AG10803 (cell line): ENCODE measurements around the gene MAP2K6.
A peak's percentile ranks its signal among the peaks of the same experiment; 100 is the strongest.
"Not testable (repeated sequence)": the region's sequence is repeated elsewhere in the genome, so short reads cannot be mapped to it uniquely, and the experiment has no call there.

Experiments
- DNase-seq: peaks from one replicate; pipeline ENCODE4 v3.0.0; 2010; ENCODE audit warnings: low read depth
- H3K4me3 ChIP-seq: 2 replicates; pipeline ENCODE4 v1.5.1; 2011; ENCODE audit warnings: mild to moderate bottlenecking, low read length, control low read depth
- TF ChIP-seq, protein P1 (sequence below): conservative IDR thresholded peaks from 2 replicates; pipeline ENCODE4 v1.5.1; 2011; ENCODE audit warnings: mild to moderate bottlenecking, low read length, control low read depth, inconsistent platforms

MAP2K6 gene

DNA sequence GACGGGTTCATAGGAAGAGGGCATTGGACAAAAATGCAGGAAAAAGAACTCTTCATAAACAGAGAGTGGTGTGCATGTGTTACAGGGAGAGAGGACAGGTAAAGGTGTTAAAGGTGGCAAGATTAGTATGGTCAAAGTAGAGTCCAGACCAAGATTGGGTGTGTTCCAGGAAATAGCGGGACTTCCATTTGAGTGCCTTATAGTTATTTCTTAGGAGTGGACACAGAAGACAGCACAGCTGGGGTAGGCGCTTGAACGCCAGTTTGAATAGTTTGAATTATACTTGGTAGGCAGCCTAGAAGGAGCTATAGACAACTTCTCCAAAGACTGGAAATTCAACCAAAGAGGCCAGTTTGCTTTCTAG, 63.4 kb downstream of the MAP2K6 start:
- TF ChIP-seq, protein P1, sequence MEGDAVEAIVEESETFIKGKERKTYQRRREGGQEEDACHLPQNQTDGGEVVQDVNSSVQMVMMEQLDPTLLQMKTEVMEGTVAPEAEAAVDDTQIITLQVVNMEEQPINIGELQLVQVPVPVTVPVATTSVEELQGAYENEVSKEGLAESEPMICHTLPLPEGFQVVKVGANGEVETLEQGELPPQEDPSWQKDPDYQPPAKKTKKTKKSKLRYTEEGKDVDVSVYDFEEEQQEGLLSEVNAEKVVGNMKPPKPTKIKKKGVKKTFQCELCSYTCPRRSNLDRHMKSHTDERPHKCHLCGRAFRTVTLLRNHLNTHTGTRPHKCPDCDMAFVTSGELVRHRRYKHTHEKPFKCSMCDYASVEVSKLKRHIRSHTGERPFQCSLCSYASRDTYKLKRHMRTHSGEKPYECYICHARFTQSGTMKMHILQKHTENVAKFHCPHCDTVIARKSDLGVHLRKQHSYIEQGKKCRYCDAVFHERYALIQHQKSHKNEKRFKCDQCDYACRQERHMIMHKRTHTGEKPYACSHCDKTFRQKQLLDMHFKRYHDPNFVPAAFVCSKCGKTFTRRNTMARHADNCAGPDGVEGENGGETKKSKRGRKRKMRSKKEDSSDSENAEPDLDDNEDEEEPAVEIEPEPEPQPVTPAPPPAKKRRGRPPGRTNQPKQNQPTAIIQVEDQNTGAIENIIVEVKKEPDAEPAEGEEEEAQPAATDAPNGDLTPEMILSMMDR = no peak
- H3K4me3 ChIP-seq = no peak overlapping the region
- DNase-seq = no peak

DNA sequence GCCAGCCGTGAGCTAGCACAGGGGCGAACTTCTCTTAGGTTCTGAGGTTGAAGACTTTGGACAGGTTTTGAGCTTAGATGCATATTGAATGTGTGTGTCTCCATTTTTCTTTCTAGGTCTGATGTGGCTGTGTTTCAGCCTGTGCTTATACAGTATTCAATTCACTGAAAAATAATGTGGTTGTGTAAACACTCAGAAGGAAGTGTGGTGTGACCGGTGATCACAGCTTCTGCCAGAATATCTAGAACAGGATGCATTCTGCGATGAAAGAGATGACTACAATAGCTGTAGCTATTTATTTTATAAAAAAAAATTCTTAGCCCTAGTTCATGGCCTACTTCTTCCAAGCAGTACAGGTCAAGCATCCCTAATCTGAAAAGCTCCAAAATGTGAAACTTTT, 64.4 kb downstream of the MAP2K6 start:
- TF ChIP-seq, protein P1 = no peak
- H3K4me3 ChIP-seq = no peak overlapping the region
- DNase-seq = no peak

DNA sequence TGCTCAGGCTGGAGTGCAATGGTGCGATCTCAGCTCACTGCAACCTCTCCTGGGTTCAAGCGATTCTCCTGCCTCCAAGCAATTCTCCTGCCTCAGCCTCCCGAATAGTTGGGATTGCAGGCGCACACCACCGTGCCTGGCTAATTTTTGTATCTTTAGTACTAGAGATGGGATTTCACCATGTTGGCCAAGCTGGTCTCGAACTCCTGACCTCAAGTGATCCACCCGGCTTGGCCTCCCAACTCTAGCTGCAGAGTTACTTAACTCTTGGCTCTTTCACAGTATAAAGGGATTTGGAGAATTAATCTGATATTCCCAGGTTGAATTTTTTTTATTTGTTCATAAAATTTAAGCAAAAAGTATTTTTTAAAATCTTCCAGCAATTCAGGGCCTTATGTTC, 65.3 kb downstream of the MAP2K6 start:
- H3K4me3 ChIP-seq = not testable (repeated sequence)

DNA sequence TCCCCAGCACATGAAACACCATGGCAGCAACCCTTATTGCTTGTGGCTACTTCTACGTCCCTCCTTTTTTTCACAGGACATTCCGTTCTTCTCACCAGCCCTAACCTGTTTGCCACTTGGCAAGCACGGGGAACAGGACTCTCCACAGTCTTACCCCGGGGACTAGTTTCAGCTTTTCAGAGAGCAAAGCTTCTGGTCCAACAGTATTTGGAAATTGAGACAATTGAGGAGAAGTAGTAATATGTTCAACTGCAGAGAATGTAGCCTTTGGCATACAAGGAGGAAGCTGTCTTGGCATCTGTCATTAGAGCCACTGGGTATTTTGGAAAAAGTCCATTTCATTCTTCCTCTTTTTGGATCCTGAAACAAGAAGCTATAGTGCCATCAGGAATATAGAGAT, 65.7 kb downstream of the MAP2K6 start:
- DNase-seq = no peak
- TF ChIP-seq, protein P1 = no peak
- H3K4me3 ChIP-seq = no peak overlapping the region

More for the DNA sequence above, 65.3 kb downstream of the MAP2K6 start:
- DNase-seq = not testable (repeated sequence)

DNA sequence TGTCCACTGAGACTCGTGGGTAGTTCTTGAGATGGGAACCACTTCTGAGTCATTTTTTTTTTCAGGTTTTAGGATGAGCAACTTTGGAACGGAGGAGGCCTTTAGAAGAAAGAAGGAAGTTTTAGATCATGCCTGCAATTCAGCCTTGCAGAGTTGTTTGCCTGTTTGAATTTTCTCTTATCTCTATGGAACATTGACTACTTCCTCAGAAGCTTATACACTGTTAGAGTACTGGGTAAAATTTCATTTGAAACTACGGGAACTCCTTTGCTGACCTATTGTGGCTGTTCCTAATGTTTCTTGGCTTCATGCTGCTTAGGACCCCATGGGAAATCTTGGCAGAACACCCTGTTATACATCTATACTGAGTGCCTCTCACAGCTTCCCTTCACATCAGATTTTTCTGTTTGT, 70.8 kb downstream of the MAP2K6 start:
- no peak overlapping the region for H3K4me3 ChIP-seq
- no peak for DNase-seq
- TF ChIP-seq, protein P1 = no peak

DNA sequence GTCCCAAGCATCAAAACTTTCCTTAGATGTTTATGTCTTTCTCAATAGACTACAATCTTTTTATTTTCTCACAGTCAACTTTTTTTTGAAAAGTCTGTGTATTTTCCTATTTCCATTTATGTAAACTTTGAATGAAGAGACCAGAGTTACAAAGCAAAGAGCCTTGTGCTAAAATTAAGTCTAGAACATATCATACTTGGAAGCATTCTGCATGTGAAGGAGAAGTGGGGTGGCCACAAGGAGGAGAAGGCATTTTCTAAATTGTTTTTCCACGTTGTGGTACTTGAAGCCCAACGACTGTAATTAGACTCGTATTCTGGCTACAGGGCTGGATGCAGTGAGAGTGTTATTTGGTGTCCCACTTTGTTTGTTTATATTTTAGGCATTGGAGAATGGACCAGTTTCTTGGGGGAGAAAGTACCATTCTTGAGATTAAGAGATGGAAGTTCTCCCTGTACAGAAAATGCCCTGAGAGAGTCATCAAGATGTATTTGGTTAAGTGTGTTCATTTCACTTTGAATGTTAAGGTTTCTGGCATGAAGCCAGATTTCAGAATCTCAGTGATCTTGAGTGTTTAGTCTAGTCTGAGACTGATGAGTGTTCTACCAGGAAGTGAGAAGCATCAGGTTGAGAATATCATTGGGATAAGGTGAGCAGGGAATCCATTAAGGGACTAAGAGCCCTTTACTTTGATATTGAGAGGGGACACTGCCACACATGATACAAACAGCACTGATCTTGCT, 71.6 kb downstream of the MAP2K6 start:
- TF ChIP-seq, protein P1 = no peak
- DNase-seq = peak; percentile 6
- no peak overlapping the region for H3K4me3 ChIP-seq

DNA sequence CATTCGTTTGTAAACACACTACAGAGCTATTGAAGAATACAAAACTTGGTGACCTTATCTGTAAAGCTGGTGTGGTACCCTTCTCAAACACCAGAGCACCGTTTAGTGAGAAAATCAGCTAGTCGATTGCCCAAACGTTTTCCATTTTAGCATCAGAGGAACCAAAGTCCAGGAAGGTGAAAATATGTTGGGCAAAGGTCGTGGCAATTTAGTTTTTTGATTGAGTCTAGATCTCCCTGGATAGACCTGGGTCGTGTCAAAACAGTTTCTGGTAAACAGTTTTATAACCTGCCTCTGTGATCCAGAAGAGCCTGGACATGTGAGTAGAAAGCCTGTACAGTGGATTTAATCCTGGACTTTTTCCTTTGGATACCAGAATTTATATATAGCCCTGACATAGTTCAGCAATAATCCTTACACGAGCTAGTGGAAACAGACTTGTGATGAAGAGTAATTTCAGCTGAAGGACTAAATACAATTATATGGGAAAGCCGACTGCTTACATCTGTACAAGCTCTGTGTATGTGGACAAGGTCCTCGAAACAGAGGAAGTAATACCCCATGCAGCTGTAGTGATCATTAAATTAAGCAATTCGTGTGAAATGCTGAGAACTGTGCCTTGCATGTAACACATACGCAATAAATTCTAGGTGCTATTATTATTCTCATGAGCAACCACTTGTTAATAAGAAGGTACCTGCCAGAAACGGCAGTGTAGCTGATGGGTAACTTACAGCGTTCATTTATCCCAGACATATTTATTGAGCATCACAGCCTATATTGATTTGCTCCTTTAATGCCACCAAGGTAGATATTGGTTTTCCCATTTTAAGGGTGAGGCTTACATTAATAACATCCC, 72.5 kb downstream of the MAP2K6 start:
- no peak overlapping the region for H3K4me3 ChIP-seq
- DNase-seq = no peak
- TF ChIP-seq, protein P1 = no peak
